Stimulated activated naive CD8-positive, alpha-beta T cell treated with anti-CD3 and anti-CD28 coated beads, Interleukin-15, Interleukin-2, amounts not matched to agents 100 ng/mL and 50 ng/mL, for 24 hours (primary cell): Measurements from ENCODE around the gene BANK1.

Experiments
- H3K27ac Mint-ChIP-seq: one replicate; pipeline ENCODE4 v1.8.0; 2021; ENCODE audit warnings: mild to moderate bottlenecking, mixed read lengths
- H3K27me3 Mint-ChIP-seq: one replicate; pipeline ENCODE4 v1.8.0; 2021; ENCODE audit warnings: mixed read lengths
- H3K36me3 Mint-ChIP-seq: one replicate; pipeline ENCODE4 v1.8.0; 2021; ENCODE audit warnings: low read depth, mixed read lengths
- H3K4me1 Mint-ChIP-seq: one replicate; pipeline ENCODE4 v1.8.0; 2021; ENCODE audit warnings: low read depth, mixed read lengths
- H3K4me3 Mint-ChIP-seq: one replicate; pipeline ENCODE4 v1.8.0; 2021; ENCODE audit warnings: mild to moderate bottlenecking, mixed read lengths
- H3K9me3 Mint-ChIP-seq: one replicate; pipeline ENCODE4 v1.8.0; 2021; ENCODE audit warnings: mixed read lengths

BANK1 gene

DNA sequence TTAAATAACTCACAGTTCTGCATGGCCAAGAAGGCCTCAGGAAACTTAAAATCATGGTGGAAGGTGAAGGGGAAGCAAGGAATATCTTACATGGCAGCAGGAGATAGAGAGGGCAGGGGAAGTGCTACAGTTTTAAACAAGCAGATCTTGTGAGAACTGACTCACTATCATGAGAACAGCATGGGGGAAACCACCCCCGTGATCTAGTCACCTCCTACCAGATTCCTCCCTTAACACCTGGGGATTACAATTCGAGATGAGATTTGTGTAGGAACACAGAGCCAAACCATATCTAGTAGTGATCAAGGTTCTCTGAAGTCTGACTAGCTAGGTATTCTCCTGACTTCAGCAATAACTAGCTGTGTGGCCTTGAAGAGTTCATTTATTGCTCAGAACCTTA lies 56.0 kb downstream of the BANK1 start:
- Mint-ChIP-seq H3K9me3 (no peaks in the 10 kb centered on the region), H3K27me3 (no peaks in the 10 kb centered on the region), H3K4me1 (no peaks in the 10 kb centered on the region), H3K36me3 (no peaks in the 10 kb centered on the region), H3K4me3 (no peak overlapping the region), H3K27ac (no peak overlapping the region)

DNA sequence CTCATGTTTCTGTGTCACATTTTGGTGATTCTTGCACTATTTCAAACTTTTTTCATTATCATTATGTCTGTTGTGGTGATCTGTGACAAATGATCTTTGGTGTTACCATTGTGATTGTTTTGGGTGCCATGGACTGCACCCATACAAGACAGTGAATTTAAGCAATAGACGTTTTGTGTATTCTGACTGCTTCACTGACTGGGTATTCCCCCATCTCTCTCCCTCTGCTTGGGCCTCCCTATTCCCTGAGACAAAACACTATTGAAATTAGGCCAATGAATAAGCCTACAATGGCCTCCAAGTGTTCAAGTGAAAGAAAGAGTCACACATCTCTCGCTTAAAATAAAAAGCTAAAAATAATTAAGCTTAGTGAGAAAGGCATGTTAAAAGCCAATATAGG lies 60.2 kb downstream of the BANK1 start:
- no peaks in the 10 kb centered on the region for H3K27me3 Mint-ChIP-seq
- peak overlapping the region; percentile 47 for H3K27ac Mint-ChIP-seq
- no peak overlapping the region for H3K4me3 Mint-ChIP-seq
- H3K4me1 Mint-ChIP-seq: peaks cover 6% of the 10 kb centered on the region
- no peaks in the 10 kb centered on the region for H3K9me3 Mint-ChIP-seq
- no peaks in the 10 kb centered on the region for H3K36me3 Mint-ChIP-seq

DNA sequence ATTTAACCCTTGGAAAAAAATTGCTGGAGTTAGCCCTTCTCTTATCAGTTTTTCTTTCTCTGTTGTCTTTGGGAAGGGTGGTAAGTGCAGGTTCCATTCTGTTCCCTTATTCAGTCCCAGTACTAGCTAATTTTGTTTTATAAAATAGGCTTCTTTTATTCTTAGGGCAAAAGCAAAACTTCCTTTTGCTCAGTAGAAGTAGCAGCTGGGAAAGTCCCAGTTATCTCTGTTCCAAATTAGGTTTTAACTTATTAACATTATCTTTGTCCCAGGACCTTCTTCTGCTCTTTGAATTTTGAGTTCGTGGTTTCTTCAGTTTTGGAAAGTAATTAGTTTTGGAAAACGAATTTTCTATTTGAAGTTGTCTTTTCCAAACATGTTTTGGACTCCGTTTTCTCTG lies 61.1 kb downstream of the BANK1 start:
- Mint-ChIP-seq H3K27ac (no peak overlapping the region), H3K4me3 (no peak overlapping the region), H3K9me3 (no peaks in the 10 kb centered on the region), H3K27me3 (no peaks in the 10 kb centered on the region), H3K4me1 (peaks cover 6% of the 10 kb centered on the region), H3K36me3 (no peaks in the 10 kb centered on the region)

DNA sequence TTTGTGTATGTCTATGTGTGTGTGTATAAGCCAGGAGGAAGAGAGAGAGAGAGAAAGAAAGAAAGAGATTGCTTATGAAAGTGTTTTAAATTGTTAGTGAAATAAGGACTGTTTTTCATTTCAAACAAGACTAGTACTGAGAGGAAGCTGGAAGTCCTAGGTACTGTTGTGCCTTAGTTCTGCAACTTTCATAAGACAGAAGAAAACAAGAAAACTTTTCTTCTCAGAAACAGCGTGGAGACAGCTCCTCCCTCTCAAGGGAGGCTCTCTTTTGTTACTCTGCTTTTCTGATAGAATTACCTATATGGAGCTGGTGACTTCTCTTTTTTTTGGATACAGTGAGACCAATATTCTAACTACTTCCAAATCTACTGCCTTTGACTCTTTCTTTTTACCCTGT lies 62.5 kb downstream of the BANK1 start:
- peaks cover 10% of the 10 kb centered on the region for H3K4me1 Mint-ChIP-seq
- H3K36me3 Mint-ChIP-seq: no peaks in the 10 kb centered on the region

DNA sequence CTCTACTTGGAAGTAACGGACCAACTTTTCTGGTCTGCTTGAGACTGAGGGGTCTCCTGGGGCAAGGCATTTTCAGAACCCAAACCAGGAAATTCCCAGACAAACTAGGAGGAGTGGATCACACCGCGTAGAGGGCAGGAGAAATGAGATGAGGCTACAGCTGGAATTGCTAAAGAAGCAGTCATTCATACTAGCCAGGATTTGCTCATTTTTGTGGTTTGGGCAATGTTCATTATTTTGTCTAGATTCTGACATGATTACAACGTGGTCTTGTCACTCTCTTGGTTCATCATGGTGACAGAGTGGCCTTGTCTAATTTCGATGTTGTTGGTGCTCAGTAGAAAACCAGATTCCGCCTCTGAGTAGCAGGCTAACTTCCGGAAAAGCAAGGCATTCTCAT lies 63.2 kb downstream of the BANK1 start:
- no peaks in the 10 kb centered on the region for H3K36me3 Mint-ChIP-seq
- peaks cover 14% of the 10 kb centered on the region for H3K4me1 Mint-ChIP-seq
- no peak overlapping the region for H3K4me3 Mint-ChIP-seq
- H3K27me3 Mint-ChIP-seq: no peaks in the 10 kb centered on the region
- no peak overlapping the region for H3K27ac Mint-ChIP-seq
- no peaks in the 10 kb centered on the region for H3K9me3 Mint-ChIP-seq

More for the DNA sequence above, 62.5 kb downstream of the BANK1 start:
- Mint-ChIP-seq H3K9me3 (no peaks in the 10 kb centered on the region), H3K4me3 (peak overlapping the region; percentile 6), H3K27ac (peak overlapping the region; percentile 22), H3K27me3 (no peaks in the 10 kb centered on the region)

DNA sequence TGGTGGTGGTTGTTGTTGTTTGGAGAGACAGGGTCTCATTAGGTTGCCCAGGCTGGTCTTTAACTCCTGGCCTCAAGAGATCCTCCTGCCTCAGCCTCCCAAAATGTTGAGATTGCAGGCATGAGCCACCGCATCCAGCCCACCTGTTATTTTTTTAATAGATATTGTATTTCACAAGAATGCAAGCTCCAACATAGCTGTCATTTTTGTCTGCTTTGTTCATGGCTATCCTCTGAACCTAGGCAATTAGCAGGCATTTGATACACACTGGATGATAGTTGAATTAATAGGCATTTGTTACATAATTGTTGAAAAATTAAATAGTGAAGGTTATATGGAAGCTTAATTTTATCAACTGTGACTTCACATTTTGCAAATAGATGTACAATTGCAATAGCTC lies 64.7 kb downstream of the BANK1 start:
- Mint-ChIP-seq H3K36me3 (peaks cover 4% of the 10 kb centered on the region), H3K4me1 (peaks cover 17% of the 10 kb centered on the region), H3K9me3 (no peaks in the 10 kb centered on the region), H3K27me3 (peaks cover 2% of the 10 kb centered on the region), H3K4me3 (no peak overlapping the region), H3K27ac (no peak overlapping the region)

DNA sequence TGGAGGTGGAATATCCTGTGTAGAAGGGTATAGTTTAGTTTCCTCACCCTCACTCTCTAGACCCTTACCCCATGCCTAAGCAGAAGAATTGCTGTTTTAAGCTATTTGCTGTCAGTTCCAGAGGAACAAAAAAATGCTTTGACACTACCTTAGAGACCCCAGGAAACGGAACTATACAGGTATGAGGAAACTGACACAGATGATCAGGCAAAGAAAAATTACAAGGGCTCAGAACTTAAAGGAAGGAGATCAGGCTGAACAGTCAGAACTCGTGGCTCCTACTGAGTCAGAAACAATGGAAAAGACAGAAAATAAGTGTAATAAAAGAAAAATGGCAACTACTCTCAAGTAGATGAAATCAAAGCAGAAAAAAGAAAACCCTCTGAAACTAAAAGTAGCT lies 65.6 kb downstream of the BANK1 start:
- H3K4me1 Mint-ChIP-seq: peaks cover 17% of the 10 kb centered on the region
- peak overlapping the region; percentile 13 for H3K27ac Mint-ChIP-seq
- no peak overlapping the region for H3K4me3 Mint-ChIP-seq
- H3K36me3 Mint-ChIP-seq: peaks cover 4% of the 10 kb centered on the region
- peaks cover 2% of the 10 kb centered on the region for H3K27me3 Mint-ChIP-seq
- H3K9me3 Mint-ChIP-seq: no peaks in the 10 kb centered on the region

DNA sequence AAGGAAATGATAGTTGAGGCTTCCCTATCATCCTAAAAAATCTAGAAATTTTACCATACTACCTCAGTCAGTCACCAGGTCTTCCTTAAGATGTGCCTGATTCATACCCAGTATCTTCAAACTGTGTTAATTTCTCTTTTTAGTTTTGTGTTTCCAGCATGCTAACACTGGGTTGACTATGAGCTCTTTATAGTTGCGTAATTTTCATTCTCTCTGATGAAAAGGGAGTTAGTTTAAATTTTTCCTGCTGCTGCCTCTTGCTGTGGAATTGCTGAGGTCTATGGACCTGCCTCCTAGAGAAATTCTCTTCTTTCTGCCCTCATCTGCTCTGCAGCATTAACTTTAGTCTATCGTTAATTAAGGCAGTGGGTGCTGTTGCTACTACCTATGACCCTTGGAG lies 66.6 kb downstream of the BANK1 start:
- Mint-ChIP-seq H3K4me1 (peaks cover 17% of the 10 kb centered on the region), H3K36me3 (peaks cover 4% of the 10 kb centered on the region), H3K27me3 (peaks cover 2% of the 10 kb centered on the region), H3K9me3 (no peaks in the 10 kb centered on the region), H3K27ac (no peak overlapping the region), H3K4me3 (no peak overlapping the region)

DNA sequence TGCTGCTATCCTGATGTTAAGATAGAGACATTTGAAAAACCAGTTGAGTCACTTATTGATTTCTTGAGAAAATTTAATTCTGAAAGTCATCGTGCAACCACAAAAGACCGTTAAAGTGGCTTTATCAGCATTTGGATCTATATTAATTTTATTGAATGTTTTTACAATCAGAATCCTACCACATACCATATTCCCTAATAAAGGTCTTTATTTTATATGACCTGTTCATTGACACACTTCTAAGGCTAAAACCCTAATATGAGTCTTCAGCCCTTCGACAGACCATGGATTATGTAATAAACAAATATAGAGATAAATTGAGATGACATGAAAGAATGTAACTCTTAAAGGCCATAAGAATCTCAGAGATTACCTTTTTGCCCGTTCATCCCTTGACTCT lies 68.1 kb downstream of the BANK1 start:
- Mint-ChIP-seq H3K4me1 (peaks cover 12% of the 10 kb centered on the region), H3K36me3 (peaks cover 4% of the 10 kb centered on the region), H3K9me3 (no peaks in the 10 kb centered on the region), H3K27ac (no peak overlapping the region), H3K4me3 (no peak overlapping the region), H3K27me3 (peaks cover 2% of the 10 kb centered on the region)

DNA sequence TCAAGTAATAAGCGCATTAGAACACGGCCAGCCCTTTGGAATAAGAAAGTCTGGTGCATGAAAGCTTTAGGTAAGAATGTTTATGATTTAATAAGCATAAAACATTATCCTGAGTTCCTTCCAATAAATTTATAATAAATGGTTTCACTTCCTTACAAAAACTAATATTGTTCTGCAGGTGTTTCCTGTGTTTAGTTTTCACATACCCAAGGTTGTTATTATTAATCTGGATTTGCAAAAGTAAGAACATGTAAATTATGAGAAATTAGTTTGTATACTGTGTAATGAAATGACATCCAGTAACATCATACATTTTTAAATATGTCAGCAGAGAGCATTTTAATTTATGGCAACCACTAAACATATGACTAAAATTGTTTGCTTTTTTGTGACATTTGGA lies 72.1 kb downstream of the BANK1 start:
- no peak overlapping the region for H3K4me3 Mint-ChIP-seq
- H3K27me3 Mint-ChIP-seq: peaks cover 2% of the 10 kb centered on the region
- no peaks in the 10 kb centered on the region for H3K9me3 Mint-ChIP-seq
- peaks cover 11% of the 10 kb centered on the region for H3K4me1 Mint-ChIP-seq
- no peak overlapping the region for H3K27ac Mint-ChIP-seq
- peaks cover 4% of the 10 kb centered on the region for H3K36me3 Mint-ChIP-seq

DNA sequence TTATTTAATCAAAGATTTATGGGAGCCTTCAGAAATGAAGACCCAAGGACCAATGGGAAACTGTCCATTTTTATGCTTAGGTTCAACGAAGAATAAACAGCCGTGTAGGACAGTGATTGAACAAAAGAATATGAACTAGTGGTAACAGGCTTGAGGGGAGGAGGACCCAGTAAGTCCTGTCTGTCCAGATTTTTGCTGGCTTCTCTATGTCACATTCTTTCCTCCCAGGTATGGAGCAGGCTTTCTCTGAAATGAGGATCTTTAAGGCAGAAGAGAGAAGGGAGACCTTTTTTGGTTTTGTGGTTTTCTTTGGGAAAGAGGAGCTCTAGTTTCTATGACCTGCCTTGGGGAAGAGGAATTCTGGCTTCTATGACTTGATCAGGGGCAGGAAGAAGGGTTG lies 74.1 kb downstream of the BANK1 start:
- Mint-ChIP-seq H3K9me3 (no peaks in the 10 kb centered on the region), H3K4me1 (peaks cover 2% of the 10 kb centered on the region), H3K36me3 (peaks cover 4% of the 10 kb centered on the region), H3K27me3 (peaks cover 2% of the 10 kb centered on the region), H3K27ac (no peak overlapping the region), H3K4me3 (no peak overlapping the region)

DNA sequence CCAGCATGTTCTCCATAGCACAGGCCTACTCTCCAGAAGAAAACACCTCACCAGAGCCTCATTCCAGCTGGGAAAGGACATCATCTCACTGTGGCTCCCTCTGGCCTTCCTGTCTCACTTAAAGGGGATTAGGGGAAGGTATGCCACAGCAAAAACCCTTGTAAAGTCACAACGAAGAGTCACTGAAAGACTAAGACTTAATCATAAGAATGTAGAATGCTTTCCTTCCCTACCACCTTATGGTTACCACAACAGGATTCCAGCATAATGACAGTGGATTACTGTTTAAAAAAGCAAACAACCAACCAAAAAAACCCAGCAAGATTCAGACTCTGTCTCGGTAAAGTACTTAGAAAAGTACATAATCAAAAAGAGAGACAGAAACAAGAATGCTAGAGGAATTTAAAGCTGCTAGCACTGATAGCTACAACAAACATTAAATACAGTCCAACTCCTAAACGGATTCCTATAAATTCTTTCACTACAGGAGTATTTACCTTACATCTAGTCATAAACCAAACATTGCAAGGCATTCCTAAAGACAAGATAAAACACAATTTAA lies 75.1 kb downstream of the BANK1 start:
- Mint-ChIP-seq H3K27me3 (no peaks in the 10 kb centered on the region), H3K4me3 (no peak overlapping the region), H3K9me3 (no peaks in the 10 kb centered on the region), H3K4me1 (no peaks in the 10 kb centered on the region), H3K27ac (no peak overlapping the region), H3K36me3 (no peaks in the 10 kb centered on the region)

DNA sequence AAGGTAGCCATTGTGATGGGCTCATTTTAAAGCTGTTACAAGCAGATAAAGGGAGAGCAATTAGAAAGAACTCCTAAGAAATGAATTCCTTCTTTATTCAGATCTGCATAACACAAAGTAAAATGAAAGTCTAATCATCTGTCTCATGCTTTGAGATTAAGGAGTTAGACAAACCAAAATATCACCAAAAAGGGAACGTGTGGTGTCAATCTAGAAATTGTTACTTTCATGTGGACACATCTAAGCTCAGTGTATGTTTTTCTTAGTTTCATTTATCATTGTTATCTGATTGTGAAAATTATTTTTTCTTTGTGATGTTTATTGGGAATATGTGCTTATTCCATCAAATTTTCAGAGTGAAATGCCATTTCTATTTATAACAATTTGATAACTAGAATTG lies 80.3 kb downstream of the BANK1 start:
- H3K4me3 Mint-ChIP-seq: no peak overlapping the region
- H3K27me3 Mint-ChIP-seq: peaks cover 8% of the 10 kb centered on the region
- H3K27ac Mint-ChIP-seq: no peak overlapping the region
- H3K4me1 Mint-ChIP-seq: peaks cover 4% of the 10 kb centered on the region
- H3K36me3 Mint-ChIP-seq: no peaks in the 10 kb centered on the region
- no peaks in the 10 kb centered on the region for H3K9me3 Mint-ChIP-seq

DNA sequence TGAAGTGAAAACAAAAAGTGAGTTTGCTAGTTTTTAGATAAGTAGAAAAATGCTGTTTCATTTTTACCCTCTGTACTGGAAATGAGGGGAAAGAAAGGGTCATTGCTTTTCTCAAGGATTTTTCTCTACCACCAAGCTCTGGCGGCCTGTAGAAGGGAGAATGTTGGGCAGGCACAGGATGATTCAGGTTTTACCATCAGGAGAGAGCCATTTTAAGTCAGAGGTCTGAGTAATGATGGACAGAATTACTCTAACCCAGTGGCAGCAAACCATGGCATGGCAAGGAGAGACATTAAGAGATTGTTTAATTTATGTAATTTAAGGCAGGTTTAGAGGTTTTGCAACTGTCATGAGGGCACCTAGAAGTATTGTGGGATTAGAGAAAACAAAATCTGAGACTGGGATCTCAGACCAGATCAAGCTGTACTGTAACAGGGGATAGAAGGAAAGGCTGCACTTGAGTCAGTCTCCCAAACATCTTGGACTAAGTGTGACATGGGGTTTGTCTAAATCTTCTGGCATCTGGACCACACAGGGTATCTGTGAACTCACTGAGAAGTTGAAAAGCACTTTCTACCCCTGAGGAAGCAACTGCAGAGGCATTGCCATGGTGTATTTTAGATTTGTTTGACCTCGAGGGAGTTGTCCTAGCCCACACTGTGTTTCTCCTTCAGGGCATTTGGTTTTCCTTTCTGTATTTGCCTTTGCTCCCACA lies 81.6 kb downstream of the BANK1 start:
- H3K4me1 Mint-ChIP-seq: peaks cover 9% of the 10 kb centered on the region
- H3K9me3 Mint-ChIP-seq: no peaks in the 10 kb centered on the region
- H3K27me3 Mint-ChIP-seq: peaks cover 16% of the 10 kb centered on the region
- H3K36me3 Mint-ChIP-seq: no peaks in the 10 kb centered on the region
- no peak overlapping the region for H3K27ac Mint-ChIP-seq
- no peak overlapping the region for H3K4me3 Mint-ChIP-seq

DNA sequence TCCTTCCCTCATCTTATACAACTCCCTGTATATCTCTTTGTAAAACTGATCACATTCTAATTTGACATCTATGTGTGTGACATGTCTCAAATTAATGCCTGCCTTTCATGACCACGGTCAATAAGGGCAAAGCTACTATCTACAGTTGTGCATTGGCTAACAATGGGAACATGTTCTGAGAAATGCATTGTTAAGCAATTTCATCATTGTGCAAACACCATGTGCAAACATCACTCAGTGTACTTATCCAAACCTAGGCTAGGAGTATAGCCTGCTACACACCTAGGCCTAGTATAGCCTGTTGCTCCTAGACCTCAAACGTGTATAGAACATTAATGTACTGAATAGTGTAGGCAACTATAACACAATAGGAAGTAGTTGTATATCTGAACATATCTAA lies 95.0 kb downstream of the BANK1 start:
- H3K36me3 Mint-ChIP-seq: peaks cover 10% of the 10 kb centered on the region
- no peaks in the 10 kb centered on the region for H3K9me3 Mint-ChIP-seq
- H3K27me3 Mint-ChIP-seq: no peaks in the 10 kb centered on the region
- no peak overlapping the region for H3K27ac Mint-ChIP-seq
- H3K4me3 Mint-ChIP-seq: no peak overlapping the region
- no peaks in the 10 kb centered on the region for H3K4me1 Mint-ChIP-seq

DNA sequence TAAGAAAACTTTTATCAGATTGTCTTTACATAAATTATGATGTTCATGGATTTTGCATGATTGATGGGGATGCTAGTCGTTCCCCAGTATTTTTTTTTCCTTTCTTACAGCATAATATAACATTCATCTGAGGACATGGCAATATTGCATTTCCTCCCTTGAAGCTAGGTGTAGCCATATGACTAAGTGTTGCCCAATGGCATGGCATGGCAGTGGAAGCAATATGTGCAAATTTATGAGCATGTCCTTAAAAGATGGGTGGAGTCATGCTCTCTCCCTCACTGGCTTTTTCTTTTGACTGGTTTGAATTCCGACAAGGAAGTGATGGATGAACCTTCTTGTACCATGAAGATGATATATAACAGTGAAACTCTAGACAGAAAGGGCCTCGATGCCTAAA lies 96.3 kb downstream of the BANK1 start:
- H3K4me1 Mint-ChIP-seq: no peaks in the 10 kb centered on the region
- H3K9me3 Mint-ChIP-seq: no peaks in the 10 kb centered on the region
- no peak overlapping the region for H3K27ac Mint-ChIP-seq
- H3K4me3 Mint-ChIP-seq: no peak overlapping the region
- peaks cover 10% of the 10 kb centered on the region for H3K36me3 Mint-ChIP-seq
- no peaks in the 10 kb centered on the region for H3K27me3 Mint-ChIP-seq
